IMR-90 (cell line): ENCODE data around the gene ANHX. TPM values are rescaled to one million over a fixed set of nuclear protein-coding genes. Genes with fewer than 3 reads are reported as not detected.

ENCODE experiments used
- microRNA-seq, 2 experiments: library from miRNA; stranded (forward) in 1 of 2; unstranded in 1 of 2; fragments of 10-50 nt in 1 of 2; fragments of <30 nt in 1 of 2; gene quantifications in 1 of 2; microRNA quantifications in 1 of 2; one replicate each; pipeline versions ENCODE3 to v1.1.0; 2013 to 2020; ENCODE audit not compliant: insufficient read depth in 1 of 2, insufficient read length in 1 of 2, unreplicated experiment in 1 of 2
- polyA plus RNA-seq, 3 experiments: library from polyadenylated mRNA; depleted of rRNA; stranded (reverse); fragments of >200 nt; gene quantifications; 2 replicates each; pipeline ENCODE4 v1.2.3, GENCODE V29; 2012; ENCODE audit warnings: low replicate concordance in 1 of 3
- small RNA-seq, 5 experiments: library from RNA; depleted of rRNA; stranded (forward); fragments of <200 nt; gene quantifications; one replicate each; pipeline ENCODE3, GENCODE V24; 2012
- total RNA-seq: library from RNA; depleted of rRNA; stranded (reverse); fragments of >200 nt; gene quantifications from 2 replicates; pipeline ENCODE4 v1.2.3, GENCODE V29; 2012; rRNA removed

Gene ANHX
- total and polyA plus RNA-seq, 2 of the 4 experiments (the other 2 are of a cell fraction): not detected

Small RNA genes lying within 50 kb of the gene (microRNA-seq; reads per million reads assigned to microRNA genes)
- not detected for gene RF00019 (ENCODE audit: insufficient read depth, insufficient read length)
- not detected for gene RNU6-717P (ENCODE audit: insufficient read depth, insufficient read length)

Small RNA genes lying within 50 kb of the gene (small RNA-seq; reads per million reads assigned to genes)
- gene RF00019: 0 reads per million in 5 experiments
- gene RNU6-717P: 0 reads per million in 5 experiments

Other genes with a start within 250 kb of the ANHX start
- gene ZNF26, start 249.5 kb downstream of the ANHX start, total RNA-seq: 11.8 and 12.2 TPM in 2 replicates
- gene ZNF26, start 249.5 kb downstream of the ANHX start, polyA plus RNA-seq (2012; rRNA removed): 6.3 and 9.4 TPM in 2 replicates
- 28.1 and 38.5 TPM in 2 replicates for gene ZNF84, start 198.4 kb downstream of the ANHX start, total RNA-seq
- gene ZNF84, start 198.4 kb downstream of the ANHX start, polyA plus RNA-seq (2012; rRNA removed): 11.0 and 14.9 TPM in 2 replicates
- gene ZNF140, start 155.0 kb downstream of the ANHX start, total RNA-seq: 20.8 and 25.8 TPM in 2 replicates
- 8.3 and 9.0 TPM in 2 replicates for gene ZNF140, start 155.0 kb downstream of the ANHX start, polyA plus RNA-seq (2012; rRNA removed)
- gene ZNF891, start 105.6 kb downstream of the ANHX start, total RNA-seq: 0.36 and 0.56 TPM in 2 replicates
- 0.17 and 0.26 TPM in 2 replicates for gene ZNF891, start 105.6 kb downstream of the ANHX start, polyA plus RNA-seq (2012; rRNA removed)
- 5.3 and 6.1 TPM in 2 replicates for gene ZNF10, start 105.2 kb downstream of the ANHX start, total RNA-seq
- 3.3 and 4.1 TPM in 2 replicates for gene ZNF10, start 105.2 kb downstream of the ANHX start, polyA plus RNA-seq (2012; rRNA removed)
- 31.1 and 54.5 TPM in 2 replicates for gene ZNF268, start 54.4 kb downstream of the ANHX start, total RNA-seq
- 5.8 and 6.7 TPM in 2 replicates for gene ZNF268, start 54.4 kb downstream of the ANHX start, polyA plus RNA-seq (2012; rRNA removed)